Ishikawa (cell line): Measurements from ENCODE around the gene GPC6.

ENCODE experiments used
- CEBPB ChIP-seq: IDR thresholded peaks from 2 replicates; pipeline ENCODE4 v1.6.1; 2012
- CREB1 ChIP-seq: IDR thresholded peaks from 2 replicates; pipeline ENCODE4 v1.6.1; 2012; ENCODE audit warnings: low read depth
- EGR1 ChIP-seq: IDR thresholded peaks from 2 replicates; pipeline ENCODE4 v1.6.1; 2012
- EP300 ChIP-seq: IDR thresholded peaks from 2 replicates; pipeline ENCODE4 v1.6.1; 2012; ENCODE audit warnings: borderline replicate concordance
- FOXM1 ChIP-seq: IDR thresholded peaks from 2 replicates; pipeline ENCODE4 v1.6.1; 2012; ENCODE audit warnings: low read depth, borderline replicate concordance
- NFIC ChIP-seq: IDR thresholded peaks from 2 replicates; pipeline ENCODE4 v1.6.1; 2012
- RAD21 ChIP-seq: IDR thresholded peaks from 2 replicates; pipeline ENCODE4 v1.6.1; 2012; ENCODE audit warnings: low read depth
- REST ChIP-seq: IDR thresholded peaks from 2 replicates; pipeline ENCODE4 v1.6.1; 2012; ENCODE audit warnings: low read depth, mild to moderate bottlenecking
- TAF1 ChIP-seq: IDR thresholded peaks from 2 replicates; pipeline ENCODE4 v1.6.1; 2012; ENCODE audit warnings: low read depth, mild to moderate bottlenecking
- TCF12 ChIP-seq: IDR thresholded peaks from 2 replicates; pipeline ENCODE4 v1.6.1; 2012; ENCODE audit warnings: low read depth
- TEAD4 ChIP-seq: IDR thresholded peaks from 2 replicates; pipeline ENCODE4 v1.6.1; 2012
- USF1 ChIP-seq: IDR thresholded peaks from 2 replicates; pipeline ENCODE4 v1.6.1; 2012
- YY1 ChIP-seq: IDR thresholded peaks from 2 replicates; pipeline ENCODE4 v1.6.1; 2012; ENCODE audit warnings: low read depth
- ZBTB7A ChIP-seq: IDR thresholded peaks from 2 replicates; pipeline ENCODE4 v1.6.1; 2012; ENCODE audit warnings: low read depth
- TF ChIP-seq, protein P1 (sequence below): IDR thresholded peaks from 2 replicates; pipeline ENCODE4 v1.6.1; 2012

Gene GPC6

GRCh38 chr13:93217721-93218261 is 8.8 kb upstream of the GPC6 start:
- TF ChIP-seq TEAD4 (no peak), YY1 (no peak), FOXM1 (no peak), EGR1 (no peak), ZBTB7A (no peak), CREB1 (no peak), REST (no peak), CEBPB (no peak), TCF12 (no peak), TAF1 (no peak), EP300 (no peak), RAD21 (no peak), NFIC (no peak), USF1 (no peak)
- TF ChIP-seq, protein P1, sequence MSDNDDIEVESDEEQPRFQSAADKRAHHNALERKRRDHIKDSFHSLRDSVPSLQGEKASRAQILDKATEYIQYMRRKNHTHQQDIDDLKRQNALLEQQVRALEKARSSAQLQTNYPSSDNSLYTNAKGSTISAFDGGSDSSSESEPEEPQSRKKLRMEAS = no peak

DNA sequence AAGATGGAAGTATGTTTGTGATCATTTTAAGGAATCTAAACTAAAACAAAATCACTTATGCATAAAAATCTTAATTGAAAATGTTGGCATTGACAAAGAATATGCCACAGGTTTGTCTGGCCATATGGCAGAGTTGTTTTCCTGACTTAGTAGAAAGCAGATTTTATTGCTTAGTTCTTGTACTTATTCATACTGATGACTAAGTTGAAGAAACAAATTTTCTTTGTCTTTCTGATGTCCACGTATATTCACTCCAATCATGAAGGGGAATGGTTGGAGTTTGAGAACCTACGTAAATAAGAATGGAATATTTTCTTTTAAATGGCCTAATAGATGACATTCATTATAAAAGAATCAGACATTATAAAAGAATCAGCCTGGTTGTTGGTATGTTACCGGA is 8.0 kb upstream of the GPC6 start:
- no peak for TF ChIP-seq EP300
- no peak for TF ChIP-seq TAF1
- TF ChIP-seq ZBTB7A = no peak
- no peak for TF ChIP-seq EGR1
- TF ChIP-seq TCF12 = no peak
- no peak for TF ChIP-seq NFIC
- TF ChIP-seq REST = no peak
- no peak for TF ChIP-seq YY1
- TF ChIP-seq CREB1 = no peak
- TF ChIP-seq CEBPB = no peak
- TF ChIP-seq RAD21 = no peak
- no peak for TF ChIP-seq USF1
- TF ChIP-seq, protein P1 = no peak
- no peak for TF ChIP-seq FOXM1
- TF ChIP-seq TEAD4 = no peak

GRCh38 chr13:93220073-93220472 is 6.5 kb upstream of the GPC6 start:
- no peak for TF ChIP-seq EP300
- no peak for TF ChIP-seq ZBTB7A
- no peak for TF ChIP-seq YY1
- TF ChIP-seq TCF12 = no peak
- TF ChIP-seq, protein P1 = no peak
- TF ChIP-seq TEAD4 = no peak
- TF ChIP-seq FOXM1 = no peak
- no peak for TF ChIP-seq REST
- TF ChIP-seq USF1 = no peak
- TF ChIP-seq CEBPB = no peak
- TF ChIP-seq EGR1 = no peak
- no peak for TF ChIP-seq NFIC
- TF ChIP-seq TAF1 = no peak
- no peak for TF ChIP-seq RAD21
- TF ChIP-seq CREB1 = no peak

DNA sequence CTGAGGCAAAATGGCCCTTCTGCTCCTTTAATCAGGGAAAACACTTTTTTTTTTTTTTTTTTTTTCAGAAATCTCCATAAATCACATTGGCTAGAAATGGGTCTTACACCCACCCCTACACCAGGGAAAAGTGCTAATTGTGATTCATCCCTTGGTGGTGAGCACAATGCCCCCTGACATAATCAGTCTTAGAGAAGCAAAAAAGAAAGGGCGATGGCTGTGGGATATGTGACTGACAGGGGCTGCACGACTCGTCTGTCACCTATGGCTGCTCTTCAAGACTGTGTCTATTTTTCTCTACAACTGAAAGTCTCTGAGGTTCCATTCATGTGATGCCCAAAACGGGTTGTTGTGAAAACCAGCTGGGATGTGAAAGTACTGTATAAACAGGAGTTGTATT is 3.6 kb upstream of the GPC6 start:
- TF ChIP-seq, protein P1 = no peak
- TF ChIP-seq EGR1 (no peak), REST (no peak), YY1 (no peak), ZBTB7A (no peak), TAF1 (no peak), USF1 (no peak), RAD21 (no peak), CEBPB (no peak), NFIC (no peak), FOXM1 (no peak), TEAD4 (no peak), TCF12 (no peak), EP300 (no peak), CREB1 (no peak)
